SH-SY5Y (cell line): ENCODE results near the gene ENTPD1.

Experiments
- GATA2 ChIP-seq: IDR thresholded peaks from 2 replicates; pipeline ENCODE4 v1.6.1; 2011; ENCODE audit warnings: mild to moderate bottlenecking, low read depth, low read length
- GATA3 ChIP-seq: IDR thresholded peaks from 2 replicates; pipeline ENCODE4 v1.6.1; 2011; ENCODE audit warnings: low read depth, mild to moderate bottlenecking, low read length, moderate library complexity

- TF ChIP-seq GATA2 = no peak
- no peak for TF ChIP-seq GATA3
These were observed at the start of gene ENTPD1 for GRCh38 chr10:95756041-95756761.
